Lower leg skin (tissue), 3 donors: ENCODE results near the gene ITSN1.

Experiments
- CTCF ChIP-seq, 3 donors: fragments of 450-650 bp; IDR thresholded peaks; one replicate each; pipeline ENCODE4 v1.5.1; 2016; ENCODE audit warnings: antibody characterized with exemption in 3 of 3, mild to moderate bottlenecking in 3 of 3, moderate library complexity in 2 of 3
- POLR2A ChIP-seq, 2 donors: fragments of 450-650 bp; IDR thresholded peaks; one replicate each; pipeline ENCODE4 v1.6.1; 2016 to 2017; ENCODE audit warnings: antibody characterized with exemption in 2 of 2, mild to moderate bottlenecking in 1 of 2, moderate library complexity in 1 of 2

- no peak for TF ChIP-seq CTCF (IDR thresholded peaks at IDR 0.05)
- TF ChIP-seq POLR2A (IDR thresholded peaks at IDR 0.05): no peak
Observed at GRCh38 chr21:33799378-33800090, 157.2 kb downstream of the ITSN1 start.
